ENCODE measurements around the gene L3HYPDH.

L3HYPDH gene

GRCh38 chr14:59480166-59480565 lies 4.0 kb downstream of the L3HYPDH start:
- Histone ChIP-seq H3K4me2 (no peak overlapping the region), H3K79me2 (ENCODE audit: insufficient read depth, low read depth) (peaks cover 6% of the 10 kb centered on the region; the same call in 1 of the 2 replicates), H3K36me3 (ENCODE audit: insufficient read depth) (no peaks in the 10 kb centered on the region), H2AFZ (ENCODE audit: low read depth) (no peak overlapping the region), H3K27ac (no peak overlapping the region), H3K27me3 (ENCODE audit: insufficient read depth, low read depth) (no peaks in the 10 kb centered on the region), H3K9ac (no peak overlapping the region), H3K4me1 (ENCODE audit: low read depth, poor library complexity, severe bottlenecking) (peaks cover 21% of the 10 kb centered on the region), H3K4me3 (IDR thresholded peaks at IDR 0.05; ENCODE audit: insufficient read depth, low read depth, low read length) (no peak overlapping the region), H4K20me1 (ENCODE audit: insufficient read depth) (no peaks in the 10 kb centered on the region)
- no peak for TF ChIP-seq CTCF (conservative IDR thresholded peaks at IDR 0.05; ENCODE audit: low read depth, low read length)

DNA sequence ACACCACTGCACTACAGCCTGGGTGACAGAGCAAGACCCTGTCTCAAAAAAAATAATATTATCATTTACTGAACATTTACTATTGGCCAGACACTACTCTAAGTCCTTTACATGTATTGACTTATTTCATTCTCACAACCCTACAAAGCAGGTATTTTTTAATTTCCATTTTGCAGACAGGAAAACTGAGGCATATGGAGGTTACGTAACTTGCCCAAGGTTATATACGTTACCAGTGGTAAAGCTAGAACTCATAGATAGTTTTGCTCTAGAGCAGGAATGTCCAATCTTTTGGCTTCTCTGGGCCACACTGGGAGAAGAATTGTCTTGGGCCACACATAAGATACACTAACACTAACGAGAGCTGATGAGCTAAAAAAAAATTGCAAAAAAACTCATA lies 5.7 kb downstream of the L3HYPDH start:
- no peak overlapping the region for H2AFZ ChIP-seq (ENCODE audit: low read depth)
- H3K27me3 ChIP-seq (ENCODE audit: insufficient read depth, low read depth) = no peaks in the 10 kb centered on the region
- H3K4me3 ChIP-seq (IDR thresholded peaks at IDR 0.05; ENCODE audit: insufficient read depth, low read depth, low read length) = no peak overlapping the region
- no peak overlapping the region for H3K9ac ChIP-seq
- H3K4me2 ChIP-seq = no peak overlapping the region
- H3K79me2 ChIP-seq (ENCODE audit: insufficient read depth, low read depth) = no peaks in the 10 kb centered on the region
- no peaks in the 10 kb centered on the region for H3K36me3 ChIP-seq (ENCODE audit: insufficient read depth)
- H3K4me1 ChIP-seq (ENCODE audit: low read depth, poor library complexity, severe bottlenecking) = peaks cover 21% of the 10 kb centered on the region
- no peak overlapping the region for H3K27ac ChIP-seq
- no peak for TF ChIP-seq CTCF (conservative IDR thresholded peaks at IDR 0.05; ENCODE audit: low read depth, low read length)
- no peaks in the 10 kb centered on the region for H4K20me1 ChIP-seq (ENCODE audit: insufficient read depth)

- H3K4me3 ChIP-seq (IDR thresholded peaks at IDR 0.05; ENCODE audit: insufficient read depth, low read depth, low read length) = no peak overlapping the region
- H3K4me2 ChIP-seq = no peak overlapping the region
- no peaks in the 10 kb centered on the region for H3K27me3 ChIP-seq (ENCODE audit: insufficient read depth, low read depth)
- no peak overlapping the region for H3K27ac ChIP-seq
- H4K20me1 ChIP-seq (ENCODE audit: insufficient read depth) = no peaks in the 10 kb centered on the region
- H3K79me2 ChIP-seq (ENCODE audit: insufficient read depth, low read depth) = no peaks in the 10 kb centered on the region
- no peaks in the 10 kb centered on the region for H3K4me1 ChIP-seq (ENCODE audit: low read depth, poor library complexity, severe bottlenecking)
- no peak overlapping the region for H2AFZ ChIP-seq (ENCODE audit: low read depth)
- no peak overlapping the region for H3K9ac ChIP-seq
- no peak for TF ChIP-seq CTCF (conservative IDR thresholded peaks at IDR 0.05; ENCODE audit: low read depth, low read length)
- H3K36me3 ChIP-seq (ENCODE audit: insufficient read depth) = no peaks in the 10 kb centered on the region
Observed at GRCh38 chr14:59475709-59476108, 8.5 kb downstream of the L3HYPDH start.

DNA sequence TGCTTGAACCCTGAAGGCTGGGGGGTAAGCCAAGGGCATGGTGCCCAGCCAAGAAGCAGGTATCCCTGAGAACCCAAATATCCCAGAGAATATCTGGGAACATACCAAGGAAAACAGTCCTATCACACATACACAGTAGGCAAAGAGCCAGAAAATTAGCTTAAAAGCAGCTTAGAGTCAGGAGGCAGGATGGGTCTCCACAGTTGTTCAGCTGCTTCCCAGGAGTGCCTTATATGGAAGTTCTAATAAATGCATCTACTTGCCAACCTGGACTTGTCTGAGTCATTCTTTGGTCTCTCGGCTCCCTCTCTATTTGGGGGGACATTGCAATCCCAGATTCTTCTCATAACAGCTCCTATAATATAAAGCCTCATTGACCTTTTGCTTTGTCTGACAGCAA lies 10.0 kb downstream of the L3HYPDH start:
- Histone ChIP-seq H3K27ac (no peak overlapping the region), H3K9ac (no peak overlapping the region), H3K4me1 (ENCODE audit: low read depth, poor library complexity, severe bottlenecking) (no peaks in the 10 kb centered on the region), H3K79me2 (ENCODE audit: insufficient read depth, low read depth) (no peaks in the 10 kb centered on the region), H4K20me1 (ENCODE audit: insufficient read depth) (no peaks in the 10 kb centered on the region), H3K27me3 (ENCODE audit: insufficient read depth, low read depth) (no peaks in the 10 kb centered on the region), H3K36me3 (ENCODE audit: insufficient read depth) (no peaks in the 10 kb centered on the region), H3K4me2 (no peak overlapping the region), H3K4me3 (IDR thresholded peaks at IDR 0.05; ENCODE audit: insufficient read depth, low read depth, low read length) (no peak overlapping the region), H2AFZ (ENCODE audit: low read depth) (no peak overlapping the region)
- no peak for TF ChIP-seq CTCF (conservative IDR thresholded peaks at IDR 0.05; ENCODE audit: low read depth, low read length)
